ENCODE data around the gene SMO.

Gene SMO

GRCh38 chr7:129255800-129256199, 67.4 kb downstream of the SMO start:
- H3K79me2 ChIP-seq (ENCODE audit: control insufficient read depth, low read length): peaks cover 7% of the 10 kb centered on the region
- H3K4me2 ChIP-seq (ENCODE audit: low read length): no peak overlapping the region
- peaks cover 11% of the 10 kb centered on the region for H3K4me1 ChIP-seq (ENCODE audit: control insufficient read depth, low read length)
- no peak overlapping the region for H3K27ac ChIP-seq (ENCODE audit: low read depth, low read length)
- H3K36me3 ChIP-seq (ENCODE audit: control insufficient read depth, low read length): no peaks in the 10 kb centered on the region
- H4K20me1 ChIP-seq (ENCODE audit: control insufficient read depth, insufficient read depth, low read depth, low read length): no peaks in the 10 kb centered on the region
- H3K9me3 ChIP-seq (ENCODE audit: control insufficient read depth, insufficient read depth, low read length): no peaks in the 10 kb centered on the region
- no peaks in the 10 kb centered on the region for H3F3A ChIP-seq (ENCODE audit: control insufficient read depth, insufficient read depth)
- TF ChIP-seq, protein P1, sequence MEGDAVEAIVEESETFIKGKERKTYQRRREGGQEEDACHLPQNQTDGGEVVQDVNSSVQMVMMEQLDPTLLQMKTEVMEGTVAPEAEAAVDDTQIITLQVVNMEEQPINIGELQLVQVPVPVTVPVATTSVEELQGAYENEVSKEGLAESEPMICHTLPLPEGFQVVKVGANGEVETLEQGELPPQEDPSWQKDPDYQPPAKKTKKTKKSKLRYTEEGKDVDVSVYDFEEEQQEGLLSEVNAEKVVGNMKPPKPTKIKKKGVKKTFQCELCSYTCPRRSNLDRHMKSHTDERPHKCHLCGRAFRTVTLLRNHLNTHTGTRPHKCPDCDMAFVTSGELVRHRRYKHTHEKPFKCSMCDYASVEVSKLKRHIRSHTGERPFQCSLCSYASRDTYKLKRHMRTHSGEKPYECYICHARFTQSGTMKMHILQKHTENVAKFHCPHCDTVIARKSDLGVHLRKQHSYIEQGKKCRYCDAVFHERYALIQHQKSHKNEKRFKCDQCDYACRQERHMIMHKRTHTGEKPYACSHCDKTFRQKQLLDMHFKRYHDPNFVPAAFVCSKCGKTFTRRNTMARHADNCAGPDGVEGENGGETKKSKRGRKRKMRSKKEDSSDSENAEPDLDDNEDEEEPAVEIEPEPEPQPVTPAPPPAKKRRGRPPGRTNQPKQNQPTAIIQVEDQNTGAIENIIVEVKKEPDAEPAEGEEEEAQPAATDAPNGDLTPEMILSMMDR (IDR thresholded peaks at IDR 0.05; ENCODE audit: low read depth, low read length, poor library complexity, severe bottlenecking): no peak
- no peak for TF ChIP-seq EZH2phosphoT487 (IDR thresholded peaks at IDR 0.05; ENCODE audit: borderline replicate concordance, low read length)
- no peak overlapping the region for H3K4me3 ChIP-seq (ENCODE audit: low read length)
- H3K27me3 ChIP-seq (ENCODE audit: control insufficient read depth, low read length): no peaks in the 10 kb centered on the region
- no peaks in the 10 kb centered on the region for H3K9me2 ChIP-seq (replicated peaks; ENCODE audit: control insufficient read depth, low read length)

DNA sequence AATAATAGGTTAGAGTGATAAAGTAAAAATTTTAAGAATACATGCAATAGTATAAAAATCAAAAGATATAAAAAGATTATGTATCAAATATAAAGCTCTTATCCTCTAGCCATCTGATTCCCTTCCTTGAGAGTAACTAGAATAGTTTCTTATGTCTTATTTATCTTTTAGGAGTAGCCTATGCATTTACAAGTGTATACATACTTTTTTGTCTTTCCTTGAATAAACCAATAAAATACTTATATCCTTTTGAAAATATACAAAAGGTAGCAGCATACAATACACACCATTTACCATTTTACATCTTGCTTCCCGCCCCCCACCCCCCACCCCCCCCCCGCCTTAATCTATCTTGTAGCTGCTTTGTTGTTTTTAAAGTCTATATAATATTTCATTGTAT, 67.8 kb downstream of the SMO start:
- TF ChIP-seq EZH2phosphoT487 (IDR thresholded peaks at IDR 0.05; ENCODE audit: borderline replicate concordance, low read length): no peak
- TF ChIP-seq, protein P1 (IDR thresholded peaks at IDR 0.05; ENCODE audit: low read depth, low read length, poor library complexity, severe bottlenecking): no peak
- no peaks in the 10 kb centered on the region for H3K9me2 ChIP-seq (replicated peaks; ENCODE audit: control insufficient read depth, low read length)
- no peaks in the 10 kb centered on the region for H3K36me3 ChIP-seq (ENCODE audit: control insufficient read depth, low read length)
- peaks cover 11% of the 10 kb centered on the region for H3K4me1 ChIP-seq (ENCODE audit: control insufficient read depth, low read length)
- no peak overlapping the region for H3K4me2 ChIP-seq (ENCODE audit: low read length)
- no peak overlapping the region for H3K4me3 ChIP-seq (ENCODE audit: low read length)
- H3K27me3 ChIP-seq (ENCODE audit: control insufficient read depth, low read length): no peaks in the 10 kb centered on the region
- no peaks in the 10 kb centered on the region for H4K20me1 ChIP-seq (ENCODE audit: control insufficient read depth, insufficient read depth, low read depth, low read length)
- H3F3A ChIP-seq (ENCODE audit: control insufficient read depth, insufficient read depth): no peaks in the 10 kb centered on the region
- H3K9me3 ChIP-seq (ENCODE audit: control insufficient read depth, insufficient read depth, low read length): no peaks in the 10 kb centered on the region
- H3K79me2 ChIP-seq (ENCODE audit: control insufficient read depth, low read length): peaks cover 7% of the 10 kb centered on the region
- no peak overlapping the region for H3K27ac ChIP-seq (ENCODE audit: low read depth, low read length)

GRCh38 chr7:129257168-129257567, 68.7 kb downstream of the SMO start:
- TF ChIP-seq, protein P1 (IDR thresholded peaks at IDR 0.05; ENCODE audit: low read depth, low read length, poor library complexity, severe bottlenecking): no peak
- no peak for TF ChIP-seq EZH2phosphoT487 (IDR thresholded peaks at IDR 0.05; ENCODE audit: borderline replicate concordance, low read length)
- H3K79me2 ChIP-seq (ENCODE audit: control insufficient read depth, low read length): peaks cover 2% of the 10 kb centered on the region
- H3K9me3 ChIP-seq (ENCODE audit: control insufficient read depth, insufficient read depth, low read length): no peaks in the 10 kb centered on the region
- no peaks in the 10 kb centered on the region for H3K36me3 ChIP-seq (ENCODE audit: control insufficient read depth, low read length)
- no peaks in the 10 kb centered on the region for H3F3A ChIP-seq (ENCODE audit: control insufficient read depth, insufficient read depth)
- H3K27me3 ChIP-seq (ENCODE audit: control insufficient read depth, low read length): no peaks in the 10 kb centered on the region
- H3K27ac ChIP-seq (ENCODE audit: low read depth, low read length): no peak overlapping the region
- H3K4me2 ChIP-seq (ENCODE audit: low read length): no peak overlapping the region
- no peaks in the 10 kb centered on the region for H3K9me2 ChIP-seq (replicated peaks; ENCODE audit: control insufficient read depth, low read length)
- H4K20me1 ChIP-seq (ENCODE audit: control insufficient read depth, insufficient read depth, low read depth, low read length): no peaks in the 10 kb centered on the region
- H3K4me1 ChIP-seq (ENCODE audit: control insufficient read depth, low read length): peaks cover 11% of the 10 kb centered on the region
- no peak overlapping the region for H3K4me3 ChIP-seq (ENCODE audit: low read length)
